ENCODE results near the gene NINJ2.

Gene NINJ2

GRCh38 chr12:608921-609320, 54.3 kb downstream of the NINJ2 start:
- H3K27ac ChIP-seq = peak overlapping the region; percentile 95
- peaks cover 73 to 79% of the 10 kb centered on the region in 2 experiments for H3K4me1 ChIP-seq (ENCODE audit: control insufficient read depth in 1 of 2, insufficient read depth in 1 of 2, low read depth in 1 of 2, low read length in 1 of 2)
- H3K4me3 ChIP-seq (ENCODE audit: low read depth in 1 of 2, low read length in 1 of 2) = no peak overlapping the region
- H3K27me3 ChIP-seq = no peaks in the 10 kb centered on the region
- no peaks in the 10 kb centered on the region for H3K9me3 ChIP-seq
- TF ChIP-seq CTCF (IDR thresholded peaks at IDR 0.05) = no peak
- no peaks in the 10 kb centered on the region for H3K36me3 ChIP-seq

GRCh38 chr12:608413-608812, 54.8 kb downstream of the NINJ2 start:
- H3K27me3 ChIP-seq = no peaks in the 10 kb centered on the region
- H3K9me3 ChIP-seq = no peaks in the 10 kb centered on the region
- peak overlapping the region; percentile 95 for H3K27ac ChIP-seq
- H3K4me1 ChIP-seq (ENCODE audit: control insufficient read depth in 1 of 2, insufficient read depth in 1 of 2, low read depth in 1 of 2, low read length in 1 of 2) = peaks cover 68 to 75% of the 10 kb centered on the region in 2 experiments
- no peaks in the 10 kb centered on the region for H3K36me3 ChIP-seq
- no peak overlapping the region for H3K4me3 ChIP-seq (ENCODE audit: low read depth in 1 of 2, low read length in 1 of 2)
- no peak for TF ChIP-seq CTCF (IDR thresholded peaks at IDR 0.05)

- H3K9me3 ChIP-seq = no peaks in the 10 kb centered on the region
- TF ChIP-seq CTCF (IDR thresholded peaks at IDR 0.05) = no peak
- H3K4me1 ChIP-seq (ENCODE audit: control insufficient read depth in 1 of 2, insufficient read depth in 1 of 2, low read depth in 1 of 2, low read length in 1 of 2) = peaks cover 64 to 66% of the 10 kb centered on the region in 2 experiments
- no peaks in the 10 kb centered on the region for H3K27me3 ChIP-seq
- H3K4me3 ChIP-seq (ENCODE audit: low read depth in 1 of 2, low read length in 1 of 2) = no peak overlapping the region
- peak overlapping the region; percentile 95 for H3K27ac ChIP-seq
- H3K36me3 ChIP-seq = no peaks in the 10 kb centered on the region
Observed at GRCh38 chr12:607541-608001, 55.7 kb downstream of the NINJ2 start.

- Histone ChIP-seq H3K9me3 (no peaks in the 10 kb centered on the region), H3K36me3 (no peaks in the 10 kb centered on the region), H3K4me1 (ENCODE audit: control insufficient read depth in 1 of 2, insufficient read depth in 1 of 2, low read depth in 1 of 2, low read length in 1 of 2) (peaks cover 40% of the 10 kb centered on the region in 2 experiments), H3K27me3 (no peaks in the 10 kb centered on the region), H3K27ac (peak overlapping the region; percentile 31), H3K4me3 (ENCODE audit: low read depth in 1 of 2, low read length in 1 of 2) (no peak overlapping the region)
- no peak for TF ChIP-seq CTCF (IDR thresholded peaks at IDR 0.05)
Observed at GRCh38 chr12:604956-605355, 58.3 kb downstream of the NINJ2 start.

- no peaks in the 10 kb centered on the region for H3K27me3 ChIP-seq
- TF ChIP-seq CTCF (IDR thresholded peaks at IDR 0.05) = no peak
- peaks cover 22 to 27% of the 10 kb centered on the region in 2 experiments for H3K4me1 ChIP-seq (ENCODE audit: control insufficient read depth in 1 of 2, insufficient read depth in 1 of 2, low read depth in 1 of 2, low read length in 1 of 2)
- H3K27ac ChIP-seq = peak overlapping the region; percentile 12
- no peaks in the 10 kb centered on the region for H3K9me3 ChIP-seq
- no peaks in the 10 kb centered on the region for H3K36me3 ChIP-seq
- H3K4me3 ChIP-seq (ENCODE audit: low read depth in 1 of 2, low read length in 1 of 2) = no peak overlapping the region
Observed at GRCh38 chr12:602700-603068, 60.6 kb downstream of the NINJ2 start.
